ENCODE results near the gene SEMA3D.

DNA sequence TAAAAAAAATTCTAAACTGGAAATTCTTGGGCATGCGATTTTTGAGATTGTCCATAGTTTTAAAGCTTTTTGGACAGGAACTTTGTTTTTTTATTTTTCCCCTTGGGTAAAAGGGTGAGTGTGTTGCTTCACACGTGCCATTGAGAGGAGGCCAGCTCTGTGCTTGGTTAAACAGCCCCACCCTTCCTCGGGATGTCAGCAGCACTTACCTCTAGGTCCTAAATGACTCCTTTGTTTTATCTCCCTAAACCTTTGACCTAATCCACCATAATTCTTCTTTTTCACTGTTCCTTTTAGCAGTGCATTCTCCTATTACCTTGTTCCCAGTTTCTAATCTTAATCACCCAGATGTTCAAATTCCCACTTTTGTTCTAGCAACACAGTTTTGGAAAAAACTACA, 83.5 kb downstream of the SEMA3D start:
- TF ChIP-seq POLR2A (IDR thresholded peaks at IDR 0.05; ENCODE audit: low read length) (no peak), GATA1 (IDR thresholded peaks at IDR 0.05; ENCODE audit: low read depth, low read length) (no peak)
